Adrenal gland (tissue), 12 donors: ENCODE results near the gene SDHC. TPM values are rescaled to one million over a fixed set of nuclear protein-coding genes. Genes with fewer than 3 reads are reported as not detected.

Experiments used
- DNase-seq, 7 donors: peaks; one replicate each; pipeline ENCODE4 v3.0.0-alpha.2; 2019 to 2020
- H3K27ac ChIP-seq, 5 donors: fragments of 200-600 bp; sonication (generic) in 4 of 5; 1 replicate in 3 of 5; 2 replicates in 2 of 5; pipeline versions ENCODE4 v1.5.1 to v1.8.0; 2016 to 2020; ENCODE audit warnings: mild to moderate bottlenecking in 1 of 5
- H3K27me3 ChIP-seq: fragments of 200-600 bp; 2 replicates; pipeline ENCODE4 v1.8.0; 2021
- H3K36me3 ChIP-seq, 2 donors: fragments of 200-600 bp; replicated peaks in 1 of 2; 1 replicate in 1 of 2; 2 replicates in 1 of 2; pipeline versions ENCODE4 v1.5.1 to v1.8.0; 2018 to 2022
- H3K4me1 ChIP-seq, 2 donors: fragments of 200-600 bp; replicated peaks in 1 of 2; 1 replicate in 1 of 2; 2 replicates in 1 of 2; pipeline versions ENCODE4 v1.5.1 to v1.8.0; 2018 to 2021
- H3K4me3 ChIP-seq, 4 donors: fragments of 200-600 bp; sonication (generic) in 3 of 4; one replicate each; pipeline ENCODE4 v1.5.1; 2016 to 2018
- H3K9me3 ChIP-seq, 3 donors: fragments of 200-600 bp; sonication (generic) in 1 of 3; replicated peaks in 1 of 3; 1 replicate in 2 of 3; 2 replicates in 1 of 3; pipeline versions ENCODE4 v1.5.1 to v1.8.0; 2016 to 2021
- CTCF ChIP-seq, 6 experiments: fragments of 450-650 bp in 4 of 6; fragments of 200-600 bp in 2 of 6; sonication (generic) in 1 of 6; IDR thresholded peaks; 1 replicate in 5 of 6; 2 replicates in 1 of 6; pipeline versions ENCODE4 v1.5.1 to v1.8.0; 2016 to 2021; ENCODE audit warnings: antibody characterized with exemption in 6 of 6, mild to moderate bottlenecking in 2 of 6, moderate library complexity in 1 of 6
- POLR2A ChIP-seq, 2 donors: fragments of 450-650 bp; IDR thresholded peaks; one replicate each; pipeline ENCODE4 v1.6.1; 2017; ENCODE audit warnings: antibody characterized with exemption in 2 of 2, mild to moderate bottlenecking in 2 of 2, moderate library complexity in 1 of 2
- WGBS, 4 donors: extraction: QIAGEN DNeasy Blood & Tissue Kit in 2 of 4; methylation state at CpG; one replicate each; pipeline versions ENCODE4 v1.1.5 to v1.1.7; 2013 to 2017; 5-methylcytosine and 5-hydroxymethylcytosine counted together
- intact Hi-C, 2 donors: fragments of 100-400 bp; cut with DNase I; formaldehyde crosslinking; loops; one replicate each; pipeline versions ENCODE4 v1.14.1 to v1.15.0; 2022 to 2023
- polyA plus RNA-seq, 3 donors: library from polyadenylated mRNA; stranded (reverse); fragments of 200-250 nt in 2 of 3; fragments of 350-450 nt in 1 of 3; fragmentation: Illumina TruSeq in 1 of 3; extraction: RNeasy Lipid Tissue Mini Kit (QIAGEN cat#74804) in 1 of 3; gene quantifications; one replicate each; pipeline ENCODE4 v1.2.3, GENCODE V29; 2013 to 2014
- total RNA-seq, 9 donors: library from RNA; depleted of rRNA in 4 of 9; stranded (reverse); fragments of >200 nt in 4 of 9; fragments of 120-200 nt in 1 of 9; fragmentation: NEBNext Ultra II Directional in 1 of 9; extraction: Animal tissue kit (Norgen Biotek cat#: 25700) in 1 of 9; gene quantifications; one replicate each; pipeline versions ENCODE4 v1.1.0 to v1.2.4, GENCODE V29; 2013 to 2023
- donor health status: healthy with polysubstance abuse.
- donor health status: Bipolar disorder and iron deficiency.
- donor health status: DM: yes; HTN: yes; CAD: no.
- donor health status: DM: no; HTN: no; CAD: no.
- donor health status: DM: no; HTN: no; CAD: no.
- donor health status: DM: yes; HTN: yes; CAD: no.

SDHC gene
- total and polyA plus RNA-seq, 12 donors: 45.0 to 434 (median 253) TPM

- Histone ChIP-seq H3K36me3 (no peaks in the 10 kb centered on the region), H3K4me3 (no peak overlapping the region), H3K4me1 (no peaks in the 10 kb centered on the region), H3K27ac (no peak overlapping the region), H3K9me3 (no peaks in the 10 kb centered on the region), H3K27me3 (no peaks in the 10 kb centered on the region)
- intact Hi-C loops: loop anchor here in 1 of 2 donors (10.0 kb wide), 1 partner anchor 73 kb away; the partner anchor contains the start of genes APOA2 and TOMM40L
- DNase-seq: no peak
- TF ChIP-seq CTCF (IDR thresholded peaks at IDR 0.05) (no peak), POLR2A (IDR thresholded peaks at IDR 0.05) (no peak)
These were observed 16.8 kb upstream of the SDHC start for GRCh38 chr1:161297415-161297814.

GRCh38 chr1:161298116-161298515 lies 16.1 kb upstream of the SDHC start:
- Histone ChIP-seq H3K27ac (no peak overlapping the region), H3K27me3 (no peaks in the 10 kb centered on the region), H3K4me1 (no peaks in the 10 kb centered on the region), H3K36me3 (no peaks in the 10 kb centered on the region), H3K4me3 (no peak overlapping the region), H3K9me3 (no peaks in the 10 kb centered on the region)
- 77 to 88% (median 84%) methylated on average over 6 of the region's 6 CpGs for WGBS, 4 donors
- DNase-seq: no peak
- TF ChIP-seq POLR2A (IDR thresholded peaks at IDR 0.05) (no peak), CTCF (IDR thresholded peaks at IDR 0.05) (no peak)
- intact Hi-C loops: loop anchor here in 1 of 2 donors (10.0 kb wide), 1 partner anchor 73 kb away; the partner anchor contains the start of genes APOA2 and TOMM40L

GRCh38 chr1:161299347-161299746 lies 14.8 kb upstream of the SDHC start:
- no peak for DNase-seq
- 70 to 84% (median 78%) methylated on average over 9 of the region's 9 CpGs for WGBS, 4 donors
- Histone ChIP-seq H3K27me3 (no peaks in the 10 kb centered on the region), H3K4me3 (no peak overlapping the region), H3K9me3 (no peaks in the 10 kb centered on the region), H3K4me1 (no peaks in the 10 kb centered on the region), H3K27ac (no peak overlapping the region), H3K36me3 (peaks cover 0 to 4% of the 10 kb centered on the region in 2 donors)
- intact Hi-C loops: loop anchor here in 1 of 2 donors (10.0 kb wide), 1 partner anchor 75 kb away; the partner anchor contains the start of genes APOA2 and TOMM40L
- TF ChIP-seq POLR2A (IDR thresholded peaks at IDR 0.05) (no peak), CTCF (IDR thresholded peaks at IDR 0.05) (no peak)

GRCh38 chr1:161300478-161300877 lies 13.7 kb upstream of the SDHC start:
- 85 to 92% (median 86%) methylated on average over 4 of the region's 4 CpGs for WGBS, 4 donors
- no peak for DNase-seq
- H3K27me3 ChIP-seq: no peaks in the 10 kb centered on the region
- TF ChIP-seq CTCF (IDR thresholded peaks at IDR 0.05): no peak
- TF ChIP-seq POLR2A (IDR thresholded peaks at IDR 0.05): no peak
- H3K9me3 ChIP-seq: no peaks in the 10 kb centered on the region
- H3K4me3 ChIP-seq: no peak overlapping the region
- peaks cover 0 to 4% of the 10 kb centered on the region in 2 donors for H3K36me3 ChIP-seq
- no peak overlapping the region for H3K27ac ChIP-seq
- intact Hi-C loops: no loop called here
- H3K4me1 ChIP-seq: peaks cover 6 to 11% of the 10 kb centered on the region in 2 donors
